H1 (cell line): ENCODE data around the gene MFAP4. TPM values are rescaled to one million over a fixed set of nuclear protein-coding genes. Genes with fewer than 3 reads are reported as not detected.

Experiments
- CBX5 ChIP-seq: fragments of 300-800, 300-1000 bp; sonication (generic); IDR thresholded peaks from 2 replicates; pipeline ENCODE4 v1.7.1; 2016; ENCODE audit warnings: antibody characterized with exemption, low read length, low read depth
- CTBP2 ChIP-seq: IDR thresholded peaks from 2 replicates; pipeline ENCODE4 v1.7.0; 2011; ENCODE audit warnings: borderline replicate concordance, mild to moderate bottlenecking, moderate library complexity, mixed read lengths, low read length; ENCODE audit not compliant: insufficient read depth, insufficient read length
- E2F6 ChIP-seq: IDR thresholded peaks from 2 replicates; pipeline ENCODE4 v1.6.1; 2012; ENCODE audit warnings: inconsistent platforms
- EP300 ChIP-seq, 2 experiments: IDR thresholded peaks; 1 replicate in 1 of 2; 2 replicates in 1 of 2; pipeline ENCODE4 v1.6.1; 2011 to 2012; ENCODE audit warnings: low read depth in 2 of 2, low read length in 2 of 2, mild to moderate bottlenecking in 2 of 2, borderline replicate concordance in 1 of 2, inconsistent platforms in 1 of 2, moderate library complexity in 1 of 2
- EZH2 ChIP-seq: fragments of 200-600 bp; sonication (generic); IDR thresholded peaks from 2 replicates; pipeline ENCODE4 v1.7.1; 2012; ENCODE audit warnings: low read depth, mild to moderate bottlenecking, moderate library complexity, low read length, inconsistent platforms; ENCODE audit not compliant: severe bottlenecking
- JUN ChIP-seq: IDR thresholded peaks from 2 replicates; pipeline ENCODE4 v1.6.1; 2011; ENCODE audit warnings: low read depth, mild to moderate bottlenecking, improper control_type of control experiment, low read length
- KDM1A ChIP-seq: fragments of 200-600, 300-600 bp; sonication (generic); IDR thresholded peaks from 2 replicates; pipeline ENCODE4 v1.7.1; 2016; ENCODE audit warnings: mild to moderate bottlenecking, low read length, borderline replicate concordance
- KDM4A ChIP-seq: IDR thresholded peaks from one replicate; pipeline ENCODE4 v1.7.1; 2012; ENCODE audit warnings: low read depth, mild to moderate bottlenecking, moderate library complexity, low read length, inconsistent platforms; ENCODE audit not compliant: severe bottlenecking
- MAX ChIP-seq: IDR thresholded peaks from 2 replicates; pipeline ENCODE4 v1.6.1; 2012; ENCODE audit warnings: inconsistent platforms
- POLR2AphosphoS5 ChIP-seq: IDR thresholded peaks from 2 replicates; pipeline ENCODE4 v1.6.1; 2011; ENCODE audit warnings: low read depth, low read length
- SIX5 ChIP-seq: IDR thresholded peaks from 2 replicates; pipeline ENCODE4 v1.6.1; 2011; ENCODE audit warnings: mild to moderate bottlenecking, low read depth, low read length
- SP1 ChIP-seq: IDR thresholded peaks from 2 replicates; pipeline ENCODE4 v1.6.1; 2011; ENCODE audit warnings: low read depth, low read length
- SP4 ChIP-seq: IDR thresholded peaks from 2 replicates; pipeline ENCODE4 v1.6.1; 2012; ENCODE audit warnings: low read length, inconsistent platforms
- SRF ChIP-seq: IDR thresholded peaks from 2 replicates; pipeline ENCODE4 v1.6.1; 2011; ENCODE audit warnings: mild to moderate bottlenecking, low read depth, low read length, moderate library complexity
- TAF7 ChIP-seq: optimal IDR thresholded peaks from 2 replicates; pipeline ENCODE3; 2011; ENCODE audit warnings: low read depth, mild to moderate bottlenecking, inconsistent platforms, low read length, moderate library complexity, borderline replicate concordance
- TBP ChIP-seq: IDR thresholded peaks from 2 replicates; pipeline ENCODE4 v1.6.1; 2011; ENCODE audit warnings: low read depth, low read length, improper control_type of control experiment
- TCF12 ChIP-seq: IDR thresholded peaks from 2 replicates; pipeline ENCODE4 v1.6.1; 2011; ENCODE audit warnings: low read depth, mild to moderate bottlenecking, low read length
- TEAD4 ChIP-seq: IDR thresholded peaks from 2 replicates; pipeline ENCODE4 v1.6.1; 2012; ENCODE audit warnings: low read depth, low read length, inconsistent platforms, mixed read lengths
- ZNF274 ChIP-seq: IDR thresholded peaks from 2 replicates; pipeline ENCODE4 v1.7.0; 2012; ENCODE audit warnings: low read length, borderline replicate concordance; ENCODE audit errors: extremely low read depth
- polyA plus RNA-seq, 7 experiments: library from polyadenylated mRNA; depleted of rRNA in 3 of 7; stranded (reverse) in 5 of 7; unstranded in 2 of 7; fragments of >200 nt in 5 of 7; fragments of 200-250 nt in 2 of 7; gene quantifications; 1 replicate in 5 of 7; 2 replicates in 1 of 7; 4 replicates in 1 of 7; pipeline versions ENCODE4 v1.2.1 to v1.2.3, GENCODE V29; 2011 to 2013; ENCODE audit warnings: missing spikeins in 2 of 7, mixed read lengths in 2 of 7
- total RNA-seq: library from RNA; stranded (reverse); fragmentation: NEBNext Ultra II Directional; extraction: Animal tissue kit (Norgen Biotek cat#: 25700); gene quantifications from 2 replicates; pipeline ENCODE4 v1.2.1, GENCODE V29; 2021
- TF ChIP-seq, protein P1 (sequence below), 3 experiments: IDR thresholded peaks; 1 replicate in 2 of 3; 2 replicates in 1 of 3; pipeline versions ENCODE4 v1.5.1 to v1.6.1; 2011; ENCODE audit warnings: low read length in 3 of 3, mild to moderate bottlenecking in 3 of 3, inconsistent platforms in 2 of 3, low read depth in 1 of 3, moderate library complexity in 1 of 3; ENCODE audit not compliant: insufficient read depth in 1 of 3; ENCODE audit errors: control extremely low read depth in 1 of 3

Gene MFAP4
- total and polyA plus RNA-seq, 2 of the 8 experiments (the other 6 are each of a cell fraction or from before 2014, with no cell fraction given): 3.1 to 3.6 TPM

- no peak for TF ChIP-seq CTBP2
- TF ChIP-seq, protein P1, sequence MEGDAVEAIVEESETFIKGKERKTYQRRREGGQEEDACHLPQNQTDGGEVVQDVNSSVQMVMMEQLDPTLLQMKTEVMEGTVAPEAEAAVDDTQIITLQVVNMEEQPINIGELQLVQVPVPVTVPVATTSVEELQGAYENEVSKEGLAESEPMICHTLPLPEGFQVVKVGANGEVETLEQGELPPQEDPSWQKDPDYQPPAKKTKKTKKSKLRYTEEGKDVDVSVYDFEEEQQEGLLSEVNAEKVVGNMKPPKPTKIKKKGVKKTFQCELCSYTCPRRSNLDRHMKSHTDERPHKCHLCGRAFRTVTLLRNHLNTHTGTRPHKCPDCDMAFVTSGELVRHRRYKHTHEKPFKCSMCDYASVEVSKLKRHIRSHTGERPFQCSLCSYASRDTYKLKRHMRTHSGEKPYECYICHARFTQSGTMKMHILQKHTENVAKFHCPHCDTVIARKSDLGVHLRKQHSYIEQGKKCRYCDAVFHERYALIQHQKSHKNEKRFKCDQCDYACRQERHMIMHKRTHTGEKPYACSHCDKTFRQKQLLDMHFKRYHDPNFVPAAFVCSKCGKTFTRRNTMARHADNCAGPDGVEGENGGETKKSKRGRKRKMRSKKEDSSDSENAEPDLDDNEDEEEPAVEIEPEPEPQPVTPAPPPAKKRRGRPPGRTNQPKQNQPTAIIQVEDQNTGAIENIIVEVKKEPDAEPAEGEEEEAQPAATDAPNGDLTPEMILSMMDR (IDR thresholded peaks at IDR 0.05; ENCODE audit: control extremely low read depth in 1 of 3, insufficient read depth in 1 of 3, low read depth in 1 of 3, low read length in 3 of 3): peak; percentile 91 to 99 (median 95)
- peak; percentile 25; the same call in 1 of the 2 replicates for TF ChIP-seq POLR2AphosphoS5
- TF ChIP-seq KDM1A: no peak
- TF ChIP-seq SRF: no peak
- 0 out of 2 replicates have a peak, but pooled peaks have one; percentile 39 for TF ChIP-seq SP1
- no peak for TF ChIP-seq TBP
- 0 out of 2 replicates have a peak, but pooled peaks have one; percentile 55 for TF ChIP-seq SP4
- no peak for TF ChIP-seq EZH2
- TF ChIP-seq JUN: no peak
- TF ChIP-seq E2F6: no peak
- peak; percentile 40 for TF ChIP-seq MAX
- no peak for TF ChIP-seq ZNF274
- TF ChIP-seq SIX5: no peak
- TF ChIP-seq TEAD4: peak; percentile 82
- TF ChIP-seq TCF12: no peak
- peak in 1 of 2 experiments; percentile 27; a peak in 1 of 3 replicates for TF ChIP-seq EP300 (IDR thresholded peaks at IDR 0.05; ENCODE audit: borderline replicate concordance in 1 of 2, low read depth in 2 of 2, low read length in 2 of 2)
- TF ChIP-seq CBX5: no peak
- peak; percentile 82 for TF ChIP-seq KDM4A
- TF ChIP-seq TAF7: peak; percentile 69
Measured at GRCh38 chr17:19362277-19363113, 24.5 kb downstream of the MFAP4 start, which contains the start of gene B9D1 (continued).
